ENCODE results near the gene FGF2.
"Not testable (repeated sequence)": the region's sequence is repeated elsewhere in the genome, so short reads cannot be mapped to it uniquely, and the experiment has no call there.

The FGF2 gene

DNA sequence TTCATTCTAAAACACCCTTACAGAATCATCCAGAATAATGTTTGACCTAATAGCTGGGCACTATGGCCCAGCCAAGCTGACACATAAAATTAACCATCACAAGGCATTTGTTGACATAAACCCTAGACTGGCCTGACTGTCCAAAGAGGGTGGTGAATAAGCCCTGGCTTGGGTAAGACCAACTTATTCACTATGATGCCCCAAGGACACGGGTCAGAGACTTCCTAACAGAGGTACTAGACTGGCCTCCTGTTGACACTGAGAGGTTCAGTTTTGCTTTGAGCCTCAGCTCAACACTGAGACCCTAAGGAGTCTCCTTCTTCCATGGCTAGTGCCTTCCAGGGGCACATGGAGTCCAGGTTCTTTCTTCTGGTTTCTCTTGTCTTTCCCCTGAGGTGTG lies 21.3 kb downstream of the FGF2 start:
- no peak for DNase-seq (ENCODE audit: low spot score)

- DNase-seq (ENCODE audit: low spot score): not testable (repeated sequence)
These were observed 23.2 kb downstream of the FGF2 start for GRCh38 chr4:122849789-122850188.

DNA sequence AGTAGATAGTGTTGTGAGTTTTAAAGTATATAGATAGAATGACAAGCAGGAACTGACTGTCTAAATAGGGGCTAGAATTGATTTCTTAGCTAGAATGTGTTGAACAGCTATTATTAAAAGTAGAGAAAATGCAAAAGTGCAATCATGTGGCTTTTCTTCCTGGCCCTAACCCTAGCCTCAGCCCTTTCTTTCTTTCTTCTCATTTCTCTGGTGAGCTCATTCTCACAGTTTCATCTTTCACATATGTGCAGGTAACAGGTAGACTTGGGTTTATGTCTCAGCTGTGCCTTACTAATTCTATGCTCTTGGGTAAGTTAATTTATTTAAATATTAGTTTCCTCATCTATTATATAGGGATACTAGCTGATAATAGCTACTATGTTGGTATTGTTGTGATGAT lies 24.9 kb downstream of the FGF2 start:
- no peak for DNase-seq (ENCODE audit: low spot score)

DNA sequence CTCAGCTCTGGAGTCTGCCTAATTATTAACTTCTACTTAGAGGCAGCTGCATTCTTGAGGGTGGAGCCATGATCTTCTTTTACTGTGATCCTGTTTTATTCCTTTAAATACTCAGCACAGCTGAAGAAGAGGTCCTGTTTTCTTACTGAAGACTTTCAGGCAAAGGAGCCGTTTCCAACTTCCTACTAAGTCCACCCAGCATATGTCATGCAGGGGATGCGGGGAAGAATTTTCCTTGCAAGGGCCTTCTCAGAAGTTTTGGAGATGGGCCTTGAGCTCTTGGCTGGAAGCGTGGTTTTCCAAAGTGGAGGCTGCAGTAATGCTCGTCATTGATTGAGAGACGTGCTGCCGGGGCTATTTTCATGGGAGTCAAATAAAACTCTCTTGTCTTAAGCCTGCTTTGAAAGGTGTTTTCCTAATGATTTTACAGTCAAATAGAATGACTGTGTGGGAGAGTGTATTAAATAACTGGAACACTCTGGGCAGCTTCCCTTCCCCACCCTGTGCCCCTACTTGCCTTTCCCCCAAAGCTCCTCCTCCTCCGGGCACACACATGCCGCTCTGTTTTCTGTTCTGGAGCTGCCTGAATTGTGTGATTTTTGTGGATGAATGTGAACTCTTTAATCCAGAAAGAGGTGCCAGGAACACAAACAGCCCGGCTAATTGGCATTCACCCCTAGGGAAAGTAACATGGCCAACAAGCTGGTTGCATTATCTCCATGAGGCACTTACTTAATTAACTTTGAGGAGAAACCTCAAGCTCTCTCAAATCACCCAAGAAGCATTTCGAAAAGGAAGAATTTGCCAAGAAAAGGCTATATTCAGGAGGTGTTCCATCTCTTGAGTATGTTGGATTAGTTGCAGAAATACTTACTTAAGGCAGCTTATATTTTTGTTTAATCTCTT lies 28.1 kb downstream of the FGF2 start:
- peak; percentile 76 for DNase-seq (ENCODE audit: low spot score)

GRCh38 chr4:122855353-122855890 lies 28.8 kb downstream of the FGF2 start:
- peak; percentile 47 for DNase-seq (ENCODE audit: low spot score)

- no peak for DNase-seq (ENCODE audit: low spot score)
These were observed 30.5 kb downstream of the FGF2 start for GRCh38 chr4:122857160-122857559.

- DNase-seq (ENCODE audit: low spot score): no peak
These were observed 32.1 kb downstream of the FGF2 start for GRCh38 chr4:122858705-122859104.

GRCh38 chr4:122861172-122861943 lies 34.7 kb downstream of the FGF2 start:
- DNase-seq (ENCODE audit: low spot score): no peak

GRCh38 chr4:122863639-122864038 lies 37.0 kb downstream of the FGF2 start:
- no peak for DNase-seq (ENCODE audit: low spot score)

GRCh38 chr4:122865425-122865824 lies 38.8 kb downstream of the FGF2 start:
- no peak for DNase-seq (ENCODE audit: low spot score)

- DNase-seq (ENCODE audit: low spot score): not testable (repeated sequence)
These were observed 41.6 kb downstream of the FGF2 start for GRCh38 chr4:122868235-122868634.

- no peak for DNase-seq (ENCODE audit: low spot score)
These were observed 46.5 kb downstream of the FGF2 start for GRCh38 chr4:122873146-122873545.

- DNase-seq (ENCODE audit: low spot score): no peak
These were observed 47.4 kb downstream of the FGF2 start for GRCh38 chr4:122873821-122874593.

GRCh38 chr4:122875949-122876348 lies 49.3 kb downstream of the FGF2 start:
- no peak for DNase-seq (ENCODE audit: low spot score)

GRCh38 chr4:122876456-122876855 lies 49.8 kb downstream of the FGF2 start:
- no peak for DNase-seq (ENCODE audit: low spot score)

DNA sequence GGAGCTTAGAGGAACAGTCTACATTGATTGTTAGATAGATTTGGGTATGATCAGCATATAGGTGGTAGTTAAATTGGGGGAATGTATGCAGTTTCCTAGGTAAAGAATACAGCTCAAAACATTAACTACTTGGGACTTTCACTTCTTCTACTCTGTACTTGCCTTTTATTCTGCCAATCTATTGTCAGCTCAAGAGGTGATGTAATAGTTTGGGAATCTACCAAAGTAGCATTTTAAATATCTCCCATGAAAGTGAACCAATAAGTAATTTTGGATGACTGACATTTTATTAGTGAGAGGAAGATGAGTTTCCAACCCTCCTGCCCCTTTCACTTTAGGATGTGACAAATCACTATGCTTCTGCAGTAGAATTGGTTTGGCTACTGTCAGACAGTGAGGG lies 52.4 kb downstream of the FGF2 start:
- DNase-seq (ENCODE audit: low spot score): no peak

DNA sequence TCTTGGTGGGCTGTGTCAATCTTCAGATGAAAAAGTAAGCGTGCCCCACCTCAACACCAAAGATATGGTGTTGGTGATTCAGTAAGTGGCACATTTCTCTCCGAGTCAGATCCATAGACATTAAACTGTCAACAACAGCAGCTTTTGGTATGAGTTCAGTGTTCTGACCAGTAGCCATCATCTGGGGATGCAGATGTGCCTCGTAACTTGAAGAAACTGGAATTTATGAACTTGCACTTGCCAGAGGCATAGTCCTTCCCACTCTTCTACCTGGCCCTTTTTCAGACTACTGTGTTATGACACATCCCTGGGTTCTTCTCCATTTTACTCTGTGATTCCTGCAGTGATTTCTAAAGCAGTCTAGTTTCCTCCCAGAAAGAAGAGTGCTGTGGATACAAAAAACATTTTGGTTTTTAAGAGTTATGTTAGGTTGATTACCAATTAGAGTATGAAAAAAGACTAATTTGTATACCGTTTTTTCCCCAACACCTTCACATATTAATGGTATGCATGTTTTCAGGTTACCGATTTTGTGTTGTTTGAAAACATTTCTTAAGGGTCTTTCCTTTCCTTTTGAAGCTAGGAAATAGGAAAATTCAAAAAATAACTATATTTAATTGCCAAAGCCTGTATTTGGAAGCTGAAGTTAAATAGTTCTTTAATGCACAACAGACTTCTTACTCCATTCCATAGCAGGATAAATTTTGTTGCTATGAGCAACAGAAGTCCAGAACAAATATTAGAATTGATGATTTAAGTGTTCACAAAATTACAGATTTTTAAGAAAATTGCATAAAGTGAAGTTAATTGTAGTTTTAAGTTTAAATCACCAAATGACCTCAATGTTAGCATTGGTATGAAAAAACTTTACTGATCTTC lies 56.5 kb downstream of the FGF2 start:
- no peak for DNase-seq (ENCODE audit: low spot score)

GRCh38 chr4:122884499-122884898 lies 57.9 kb downstream of the FGF2 start:
- no peak for DNase-seq (ENCODE audit: low spot score)

GRCh38 chr4:122889726-122890125 lies 63.1 kb downstream of the FGF2 start:
- DNase-seq (ENCODE audit: low spot score): no peak

DNA sequence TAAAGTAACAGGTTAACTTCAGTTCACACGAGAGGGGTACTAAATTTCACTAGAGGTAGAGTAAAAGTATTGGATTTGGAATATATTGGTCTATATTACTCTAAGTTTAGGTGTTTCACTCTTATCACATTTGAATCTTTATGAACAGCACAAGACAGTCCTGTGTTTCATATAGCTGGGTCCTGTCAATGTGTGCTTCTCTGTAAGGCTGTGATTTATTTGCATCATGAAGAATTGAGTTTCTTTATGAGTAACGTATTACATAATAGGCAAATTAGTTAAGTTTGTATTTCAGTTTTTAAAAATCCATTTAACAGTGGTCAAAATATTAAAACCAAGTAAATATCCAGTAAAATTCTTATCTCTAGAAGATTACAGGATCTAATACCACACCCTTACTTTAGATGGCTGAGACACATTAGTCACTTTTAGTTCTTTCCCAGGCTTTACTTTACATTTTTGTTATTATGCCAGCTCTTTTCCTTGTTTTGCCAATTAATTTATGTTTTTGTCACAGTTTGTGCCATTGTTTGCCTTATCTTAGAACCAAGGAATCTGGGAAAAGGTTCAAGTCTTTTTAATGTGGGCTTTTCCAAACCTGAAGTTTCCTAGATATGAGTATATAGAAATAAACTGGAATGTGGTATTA lies 63.6 kb downstream of the FGF2 start:
- no peak for DNase-seq (ENCODE audit: low spot score)

DNA sequence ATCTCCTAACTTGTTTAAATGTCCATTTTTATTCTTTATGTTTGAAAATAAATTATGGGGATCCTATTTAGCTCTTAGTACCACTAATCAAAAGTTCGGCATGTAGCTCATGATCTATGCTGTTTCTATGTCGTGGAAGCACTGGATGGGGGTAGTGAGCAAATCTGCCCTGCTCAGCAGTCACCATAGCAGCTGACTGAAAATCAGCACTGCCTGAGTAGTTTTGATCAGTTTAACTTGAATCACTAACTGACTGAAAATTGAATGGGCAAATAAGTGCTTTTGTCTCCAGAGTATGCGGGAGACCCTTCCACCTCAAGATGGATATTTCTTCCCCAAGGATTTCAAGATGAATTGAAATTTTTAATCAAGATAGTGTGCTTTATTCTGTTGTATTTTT lies 68.2 kb downstream of the FGF2 start:
- no peak for DNase-seq (ENCODE audit: low spot score)

Measured in D341Med (cell line).